Psoas muscle (tissue), 8 donors: Measurements from ENCODE around the gene KCNMB3. TPM values are rescaled to one million over a fixed set of nuclear protein-coding genes. Genes with fewer than 3 reads are reported as not detected.
A peak's percentile ranks its signal among the peaks of the same experiment; 100 is the strongest.

Experiments
- ATAC-seq, 4 donors: fragments of 200-7000 bp; cut with Tn5 transposase; one replicate each; pipeline ENCODE4 v1.9.1; 2020; ENCODE audit warnings: moderate library complexity in 3 of 4, mild to moderate bottlenecking in 2 of 4
- DNase-seq, 2 donors: peaks; one replicate each; pipeline ENCODE4 v3.0.0-alpha.2; 2020
- H3K27ac ChIP-seq: fragments of 200-600 bp; one replicate; pipeline ENCODE4 v1.8.0; 2022
- H3K27me3 ChIP-seq, 3 donors: fragments of 200-600 bp in 1 of 3; one replicate each; pipeline versions ENCODE4 v1.6.1 to v1.8.0; 2013 to 2022; ENCODE audit warnings: low read length in 2 of 3, mild to moderate bottlenecking in 2 of 3, moderate library complexity in 1 of 3; ENCODE audit not compliant: insufficient read depth in 3 of 3
- H3K36me3 ChIP-seq, 2 donors: fragments of 200-600 bp in 1 of 2; one replicate each; pipeline versions ENCODE4 v1.6.1 to v1.8.0; 2013 to 2022; ENCODE audit warnings: low read depth in 1 of 2, mild to moderate bottlenecking in 1 of 2, moderate library complexity in 1 of 2; ENCODE audit not compliant: insufficient read depth in 1 of 2
- H3K4me1 ChIP-seq: fragments of 200-600 bp; one replicate; pipeline ENCODE4 v1.8.0; 2022
- H3K4me3 ChIP-seq: fragments of 200-600 bp; one replicate; pipeline ENCODE4 v1.8.0; 2022; ENCODE audit warnings: mild to moderate bottlenecking
- H3K9me3 ChIP-seq: fragments of 200-600 bp; one replicate; pipeline ENCODE4 v1.8.0; 2022
- CTCF ChIP-seq: fragments of 200-600 bp; IDR thresholded peaks from one replicate; pipeline ENCODE4 v1.8.0; 2022; ENCODE audit warnings: antibody characterized with exemption
- WGBS, 3 donors: extraction: QIAGEN DNeasy Blood & Tissue Kit; methylation state at CpG; one replicate each; pipeline versions ENCODE4 v1.1.6 to v1.1.7; 2013; 5-methylcytosine and 5-hydroxymethylcytosine counted together
- intact Hi-C, 2 donors: fragments of 100-400 bp; cut with DNase I; formaldehyde crosslinking; loops; one replicate each; pipeline versions ENCODE4 v1.11.0 to v1.14.2; 2022
- polyA plus RNA-seq, 3 donors: library from polyadenylated mRNA; stranded (reverse); fragments of 200-250 nt; gene quantifications; one replicate each; pipeline ENCODE4 v1.2.3, GENCODE V29; 2013
- total RNA-seq, 4 donors: library from RNA; stranded (reverse); fragmentation: NEBNext Ultra II Directional in 2 of 4; extraction: Animal tissue kit (Norgen Biotek cat#: 25700) in 2 of 4; gene quantifications; one replicate each; pipeline versions ENCODE4 v1.2.1 to v1.2.4, GENCODE V29; 2021 to 2023
- donor health status: healthy with polysubstance abuse.
- donor health status: DM: no; HTN: no; CAD: no; lungs with moderate emphysema.
- donor health status: Bipolar disorder and iron deficiency.
- donor health status: healthy.
- donor health status: DM: yes; HTN: yes; CAD: no.
- donor health status: DM: no; HTN: no; CAD: no.
- donor health status: DM: no; HTN: no; CAD: no.
- donor health status: DM: yes; HTN: yes; CAD: no.

The KCNMB3 gene
- total and polyA plus RNA-seq, 7 donors, result 0.44 to 1.6 (median 0.72) TPM

DNA sequence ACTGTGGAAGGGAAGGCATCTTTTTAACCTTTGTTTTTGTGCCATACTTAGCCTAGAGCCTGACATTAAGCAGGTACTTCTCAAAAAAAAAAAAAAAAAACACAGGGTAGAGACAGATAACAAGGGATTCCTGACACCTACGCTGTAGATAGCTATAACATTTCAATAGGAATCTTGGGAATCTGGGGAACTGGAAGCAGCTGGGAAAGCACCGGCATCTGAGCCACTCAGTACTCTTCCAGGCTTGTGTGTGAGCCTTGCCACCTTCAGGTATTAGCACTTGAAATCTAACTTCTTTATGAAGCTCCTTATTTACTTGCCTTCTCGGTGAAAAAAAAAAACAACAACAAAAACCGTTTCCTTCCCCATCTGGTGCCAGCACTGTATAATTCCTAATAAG lies 56.0 kb downstream of the KCNMB3 start:
- Histone ChIP-seq H3K27me3 (no peaks in the 10 kb centered on the region), H3K36me3 (peaks cover 0 to 4% of the 10 kb centered on the region in 2 donors), H3K9me3 (no peaks in the 10 kb centered on the region), H3K4me1 (peaks cover 33% of the 10 kb centered on the region), H3K4me3 (no peak overlapping the region), H3K27ac (peak overlapping the region; percentile 24)
- TF ChIP-seq CTCF, result no peak
- intact Hi-C loops, result loop anchor here in 1 of 2 donors (5.0 kb wide), 1 partner anchor 43 kb away; no protein-coding TSS in a partner anchor
- DNase-seq (no peak), ATAC-seq (no peak)
- WGBS, 3 donors, result 12 to 31% (median 20%) methylated on average over 4 of the region's 4 CpGs

Other genes starting within 250 kb of the KCNMB3 start
- 10 to 100 TPM in 2 of 4 donors, 1 to 10 TPM in 2; 6.7 to 12.7 (median 9.1) TPM for gene ZMAT3, start 179.3 kb downstream of the KCNMB3 start, total RNA-seq
- gene ZMAT3, start 179.3 kb downstream of the KCNMB3 start, polyA plus RNA-seq, result 1 to 10 TPM; 2.0 to 4.7 (median 3.1) TPM
- 10 to 100 TPM; 18.7 to 24.4 (median 20.0) TPM for gene PIK3CA, start 102.8 kb downstream of the KCNMB3 start, total RNA-seq
- gene PIK3CA, start 102.8 kb downstream of the KCNMB3 start, polyA plus RNA-seq, result 10 to 100 TPM in 1 of 3 donors, 1 to 10 TPM in 2; 5.6 to 17.3 (median 6.6) TPM
- 10 to 100 TPM; 22.9 to 30.7 (median 27.9) TPM for gene ZNF639, start 71.9 kb upstream of the KCNMB3 start, total RNA-seq
- gene ZNF639, start 71.9 kb upstream of the KCNMB3 start, polyA plus RNA-seq, result 10 to 100 TPM; 16.2 to 45.4 (median 25.8) TPM
- 10 to 100 TPM; 23.8 to 42.9 (median 36.3) TPM for gene MFN1, start 96.6 kb upstream of the KCNMB3 start, total RNA-seq
- 10 to 100 TPM; 14.6 to 34.5 (median 18.9) TPM for gene MFN1, start 96.6 kb upstream of the KCNMB3 start, polyA plus RNA-seq
- gene GNB4, start 200.4 kb upstream of the KCNMB3 start, total RNA-seq, result 1 to 10 TPM; 2.9 to 6.5 (median 4.6) TPM
- 1 to 10 TPM in 2 of 3 donors, under 1 TPM in 1; 0.83 to 2.1 (median 1.3) TPM for gene GNB4, start 200.4 kb upstream of the KCNMB3 start, polyA plus RNA-seq